GM19324 (cell line): ENCODE measurements around the gene MAD1L1.

Experiments
- ATAC-seq: cut with Tn5 transposase; IDR thresholded peaks from one replicate; pipeline ENCODE4 v1.9.1; 2021; ENCODE audit warnings: mild to moderate bottlenecking, moderate library complexity; ENCODE audit not compliant: unreplicated experiment, low FRiP score

Gene MAD1L1

DNA sequence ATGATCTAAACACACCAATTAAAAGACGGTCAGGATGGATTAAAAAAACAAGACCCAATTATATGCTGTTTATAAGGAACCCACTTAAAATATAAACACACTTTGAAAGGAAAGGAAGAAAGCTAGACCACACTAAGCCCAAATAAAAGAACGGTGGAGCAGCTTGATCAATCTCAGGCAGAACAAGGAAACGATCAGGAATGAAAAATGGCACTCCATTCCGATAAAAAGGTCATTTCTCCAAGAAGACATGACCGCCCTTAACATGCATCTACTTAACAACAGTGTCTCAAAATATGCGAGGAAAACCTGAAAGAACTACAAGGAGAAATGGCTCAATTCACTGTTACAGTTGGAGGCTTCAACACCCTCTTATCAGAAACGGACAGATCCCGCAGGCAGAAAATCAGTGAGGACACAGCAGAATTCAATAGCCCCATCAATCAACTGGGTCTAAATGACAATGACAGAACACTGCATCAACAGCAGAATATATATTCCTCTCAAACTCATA is 210.0 kb downstream of the MAD1L1 start:
- no peak for ATAC-seq

DNA sequence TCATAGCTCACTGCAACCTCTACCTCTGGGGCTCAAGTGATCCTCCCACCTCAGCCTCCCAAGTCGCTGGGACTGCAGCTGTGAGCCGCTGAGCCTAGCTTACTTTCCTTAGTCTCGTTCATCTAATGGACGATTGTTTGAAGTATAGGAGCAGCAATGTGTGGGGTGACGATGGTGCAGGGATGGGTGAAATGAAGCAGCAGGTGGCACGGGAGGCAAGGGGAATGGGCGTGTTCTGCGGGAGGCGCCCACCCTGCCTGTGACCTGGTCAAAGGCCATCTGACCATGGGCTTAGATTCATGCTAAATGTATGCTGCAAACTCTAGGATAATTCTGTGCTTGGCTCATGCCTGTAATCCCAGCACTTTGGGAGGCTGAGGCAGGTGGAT is 210.7 kb downstream of the MAD1L1 start:
- no peak for ATAC-seq

DNA sequence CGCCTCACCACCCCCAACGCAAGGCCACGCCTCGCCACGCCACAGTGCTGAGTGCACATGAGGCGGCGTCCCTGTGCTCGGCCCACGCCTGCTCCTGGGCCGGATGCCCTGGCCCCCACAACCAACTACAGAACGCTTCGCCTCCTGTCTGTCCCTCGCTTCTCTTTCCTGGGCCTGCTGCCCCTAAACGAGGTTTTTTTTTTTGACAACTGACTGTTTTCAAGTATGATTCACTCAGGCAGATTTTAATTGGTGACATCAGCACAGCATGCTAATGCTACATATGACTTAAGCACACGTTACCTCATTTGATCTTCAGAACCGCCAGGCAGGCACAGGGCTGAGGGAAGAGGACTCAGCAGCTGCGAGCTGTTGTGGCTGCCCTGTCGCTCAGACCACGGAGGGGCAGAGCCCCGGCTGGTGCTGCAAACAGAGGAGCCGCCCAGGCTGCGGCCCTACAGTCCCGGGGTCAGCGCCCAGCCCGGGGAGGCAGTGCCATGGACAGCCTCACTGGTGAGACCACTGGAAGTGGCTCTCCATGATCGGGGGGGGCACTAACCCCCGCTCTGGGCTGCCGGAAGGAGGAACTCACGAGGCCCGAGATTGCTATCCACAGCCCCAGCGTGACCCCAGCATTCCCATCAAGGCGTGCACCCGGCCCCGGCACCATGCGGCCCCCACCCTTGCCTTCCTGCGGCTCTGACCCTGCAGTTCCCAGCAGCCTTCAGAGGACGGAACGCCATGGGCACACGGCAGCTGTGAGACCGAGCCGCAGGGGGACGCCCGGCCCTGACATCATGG is 212.8 kb downstream of the MAD1L1 start:
- peak; percentile 52 for ATAC-seq

DNA sequence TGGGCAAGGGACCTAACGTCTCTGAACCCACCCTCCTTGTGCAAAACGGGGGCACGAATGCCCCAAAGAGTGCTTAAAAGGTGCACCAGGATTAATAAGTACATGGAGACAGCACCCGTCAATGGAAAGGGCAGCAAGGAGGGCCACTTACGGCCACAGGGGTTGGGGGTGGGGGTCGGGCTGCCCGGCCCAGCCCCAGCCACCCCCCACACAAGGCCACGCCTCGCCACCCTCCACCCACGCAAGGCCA is 213.4 kb downstream of the MAD1L1 start:
- no peak for ATAC-seq

DNA sequence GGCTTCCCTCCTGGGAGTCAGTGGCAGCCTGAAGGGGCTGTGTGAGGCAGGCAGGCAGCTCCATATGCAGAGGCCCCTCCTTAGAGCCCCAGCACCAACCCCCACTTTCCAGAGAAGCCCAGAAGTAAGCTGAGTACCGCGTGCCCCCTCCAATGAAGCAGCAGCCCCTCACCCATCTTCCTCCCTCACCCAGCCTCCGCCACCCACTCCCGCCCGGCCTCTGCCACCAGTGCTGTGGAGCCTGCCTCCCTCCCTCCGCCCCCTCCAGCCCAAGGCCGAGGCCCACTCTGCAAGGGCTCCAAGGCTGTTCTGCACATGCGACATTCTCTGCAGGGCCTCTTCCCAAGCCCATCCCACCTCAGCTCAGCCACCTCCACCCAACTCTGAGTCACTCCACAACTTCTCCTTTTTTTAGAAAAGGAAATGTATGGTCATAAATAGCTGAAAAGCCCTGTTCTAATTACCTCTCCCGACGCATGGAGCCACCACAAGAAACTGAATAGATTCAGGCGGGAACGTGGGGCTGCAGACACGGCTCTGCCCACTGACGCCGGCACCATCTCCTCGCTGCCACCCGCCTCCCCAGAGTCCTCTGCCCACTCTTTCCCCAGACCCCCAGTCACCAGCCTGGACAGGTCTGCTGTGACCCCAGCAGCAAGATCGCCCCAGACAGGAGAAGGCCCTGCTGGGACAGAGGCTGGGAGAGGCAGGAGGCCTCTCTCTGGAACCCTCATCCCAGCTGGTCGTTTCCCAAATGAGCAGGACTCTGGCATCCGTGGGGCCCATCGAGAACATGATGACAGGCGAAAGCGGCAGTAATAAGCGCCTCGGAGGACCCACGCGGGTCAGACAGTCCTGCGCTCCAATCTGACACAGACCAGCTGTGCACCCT is 213.9 kb downstream of the MAD1L1 start:
- ATAC-seq, result no peak

DNA sequence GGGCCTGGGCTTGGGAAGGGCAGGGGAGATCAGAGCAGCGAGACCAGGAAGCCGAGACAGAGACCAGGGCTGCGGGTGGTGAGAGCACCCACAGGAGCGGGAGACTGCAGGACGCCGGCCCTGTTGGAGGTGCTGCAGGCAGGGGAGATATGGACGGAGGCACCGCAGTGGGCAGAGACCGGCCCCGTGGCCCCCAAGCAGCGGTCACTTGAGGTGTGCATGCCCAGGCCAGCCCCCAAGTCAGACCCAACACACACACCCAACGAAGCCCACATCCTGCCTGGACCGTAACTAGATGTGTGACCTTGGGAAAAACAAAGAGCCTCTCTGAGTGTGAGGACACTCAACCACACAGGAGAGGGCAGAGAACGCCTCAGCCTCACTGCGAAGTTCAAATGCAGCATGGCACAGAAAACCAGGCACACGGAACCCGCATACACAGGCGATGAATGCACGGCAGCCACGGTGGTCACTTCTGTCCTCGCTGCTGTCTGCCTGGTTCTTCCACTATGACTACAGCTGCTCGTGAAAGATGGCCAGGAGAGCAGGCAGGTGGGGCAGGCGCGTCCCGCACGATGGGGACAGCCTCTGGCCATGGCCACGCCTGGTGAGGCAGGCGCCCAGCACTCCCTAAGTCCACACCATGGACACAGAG is 214.7 kb downstream of the MAD1L1 start:
- ATAC-seq, result no peak

DNA sequence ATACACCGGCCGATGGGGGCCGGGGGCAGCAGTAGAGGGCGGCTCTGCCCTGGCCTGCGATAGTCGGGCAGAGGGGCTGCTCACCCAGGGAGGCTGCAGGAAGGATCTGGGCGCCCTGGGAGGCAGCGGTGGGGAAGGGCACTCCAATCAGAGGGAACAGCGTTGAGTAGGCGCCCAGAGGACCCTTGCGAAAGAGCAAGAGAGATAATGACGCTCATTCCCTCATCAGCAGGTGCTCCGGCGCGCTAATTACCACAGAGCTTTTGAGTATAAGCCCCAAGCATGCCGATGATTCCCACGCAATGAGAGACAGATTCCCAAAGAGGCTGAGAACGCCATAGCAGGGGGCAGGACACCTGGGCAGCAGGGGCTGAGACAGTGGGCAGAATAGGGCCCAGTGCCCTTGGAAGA is 215.3 kb downstream of the MAD1L1 start:
- no peak for ATAC-seq

DNA sequence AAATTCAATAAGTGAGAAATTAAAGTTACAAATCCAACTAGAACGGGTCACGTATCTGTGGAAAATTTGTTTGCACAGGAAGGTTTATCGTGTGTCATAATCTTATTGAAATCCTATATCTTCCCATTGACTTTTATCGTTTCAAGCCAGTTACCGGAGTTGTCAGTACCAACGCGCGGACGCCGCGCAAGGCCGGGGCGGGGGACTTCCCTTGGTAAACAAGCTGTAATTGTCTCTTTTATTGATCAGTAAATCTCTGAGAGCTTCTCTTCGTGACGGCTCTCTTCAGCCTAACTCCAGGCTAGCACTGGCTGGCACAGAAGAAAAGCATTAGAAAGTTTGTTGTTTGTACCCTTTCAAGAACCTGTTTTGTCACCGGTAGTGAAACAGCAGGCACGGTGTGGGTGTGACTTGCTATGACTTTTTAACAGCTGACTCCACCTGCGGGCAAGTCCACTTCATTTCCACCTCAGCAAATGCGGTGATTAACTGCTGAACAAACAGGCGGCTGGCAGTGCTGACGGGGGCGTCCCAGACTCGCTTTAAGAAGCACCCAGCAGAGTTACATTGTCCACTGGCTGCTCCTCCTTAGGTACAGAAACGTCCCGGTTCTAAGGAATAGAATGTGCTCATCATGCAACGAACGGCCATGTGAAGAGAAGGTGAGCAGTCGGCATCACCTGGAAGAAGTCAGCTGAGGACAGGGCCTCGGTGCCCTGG is 215.8 kb downstream of the MAD1L1 start:
- no peak for ATAC-seq

DNA sequence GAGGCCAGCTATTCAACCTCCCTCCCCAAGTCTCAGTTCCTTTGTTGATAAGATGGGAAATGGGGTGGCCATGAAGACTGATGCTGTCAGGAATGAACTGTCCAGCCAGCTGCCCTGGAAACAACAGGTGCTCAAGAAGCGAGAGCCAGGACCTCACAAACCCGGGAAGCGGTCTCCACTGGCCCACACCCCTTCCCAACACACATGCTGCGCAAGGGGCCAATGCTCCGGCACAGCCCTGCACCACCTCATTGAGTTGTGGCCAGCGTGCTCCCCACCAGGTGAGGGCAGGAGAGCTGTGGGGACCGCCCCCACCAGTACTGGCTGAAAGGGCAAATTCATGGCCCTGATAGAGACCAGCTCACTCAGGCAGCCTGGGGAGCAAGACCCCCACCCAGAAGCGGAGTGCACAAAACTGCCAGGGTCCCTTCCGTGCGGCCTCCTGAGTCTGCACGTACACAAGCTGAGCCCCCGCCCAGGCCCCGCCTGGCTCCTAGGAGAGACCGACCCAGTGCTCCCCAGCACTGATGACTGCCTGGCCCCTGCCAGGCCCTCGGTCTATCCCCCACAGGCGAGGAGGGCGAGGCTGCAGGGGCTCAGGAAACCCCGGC is 216.6 kb downstream of the MAD1L1 start:
- no peak for ATAC-seq

DNA sequence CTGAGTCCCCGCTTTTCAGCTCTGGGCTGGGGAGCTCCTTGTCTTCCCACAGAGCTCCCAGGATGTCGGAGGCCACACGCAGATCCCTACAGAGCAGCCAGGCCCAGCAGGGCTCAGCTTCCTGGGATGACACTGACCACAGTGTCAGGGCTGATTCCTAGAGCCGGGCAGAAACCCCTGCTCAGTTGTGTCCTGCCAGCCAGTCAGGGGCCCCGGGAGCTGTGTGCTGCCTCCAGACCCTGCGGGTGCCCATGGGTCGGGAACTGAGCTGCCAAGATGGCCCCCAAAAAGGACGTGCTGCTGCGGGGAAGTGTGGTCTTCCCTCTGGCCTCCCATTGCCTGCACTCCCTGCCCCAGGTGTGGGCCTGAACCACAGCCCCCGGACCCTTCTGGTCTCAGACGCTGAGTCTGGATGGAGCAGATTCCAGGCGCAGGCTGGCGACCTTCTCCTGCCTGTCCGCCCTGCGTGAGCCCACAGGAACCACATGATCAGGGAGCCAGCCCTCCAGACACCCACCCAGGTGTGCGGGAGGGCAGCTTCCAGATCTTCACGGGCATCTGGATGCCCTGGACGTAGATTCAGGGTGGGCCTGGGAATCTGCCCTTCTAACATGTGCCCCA is 217.4 kb downstream of the MAD1L1 start:
- no peak for ATAC-seq

DNA sequence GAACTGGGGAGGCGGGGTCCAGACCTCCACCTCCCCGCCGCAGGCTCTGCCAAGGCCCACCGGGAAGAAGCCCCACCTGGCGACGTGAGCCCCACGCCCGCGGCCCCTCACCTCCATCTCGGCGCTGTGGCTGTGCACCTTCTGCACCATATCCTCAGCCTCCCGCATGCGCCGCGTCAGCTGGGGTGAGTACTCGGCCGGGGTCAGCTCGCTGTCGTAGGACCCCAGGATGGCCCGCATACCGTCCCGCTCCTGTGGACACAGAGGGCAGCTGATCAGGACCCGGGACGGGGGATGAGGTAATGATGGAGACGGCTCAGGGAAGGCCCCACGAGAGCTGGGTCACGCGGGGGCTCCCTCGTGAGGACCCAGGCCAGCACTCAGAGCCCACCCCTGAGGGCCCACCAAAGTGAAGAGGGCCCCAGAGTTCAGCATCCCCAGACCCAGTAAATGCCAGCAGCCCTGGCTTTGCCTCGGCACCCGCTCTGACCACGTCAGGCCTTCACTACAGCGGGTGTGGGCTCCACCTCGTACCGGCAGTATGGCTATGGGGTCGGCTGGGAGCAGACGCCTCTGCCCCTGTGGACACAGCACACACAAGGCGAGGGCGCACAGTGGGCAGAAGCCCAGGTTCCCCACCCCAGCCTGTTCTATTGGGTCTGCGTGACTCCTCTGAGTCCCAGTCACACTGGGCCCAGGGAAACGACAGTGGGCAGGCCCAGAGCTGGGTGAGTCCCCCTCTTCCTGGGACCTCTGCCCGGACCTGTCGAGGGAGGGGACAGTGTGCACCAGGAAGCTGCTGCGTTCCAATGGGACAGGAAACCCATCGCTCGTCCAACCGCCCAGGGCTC is 218.1 kb downstream of the MAD1L1 start:
- no peak for ATAC-seq

DNA sequence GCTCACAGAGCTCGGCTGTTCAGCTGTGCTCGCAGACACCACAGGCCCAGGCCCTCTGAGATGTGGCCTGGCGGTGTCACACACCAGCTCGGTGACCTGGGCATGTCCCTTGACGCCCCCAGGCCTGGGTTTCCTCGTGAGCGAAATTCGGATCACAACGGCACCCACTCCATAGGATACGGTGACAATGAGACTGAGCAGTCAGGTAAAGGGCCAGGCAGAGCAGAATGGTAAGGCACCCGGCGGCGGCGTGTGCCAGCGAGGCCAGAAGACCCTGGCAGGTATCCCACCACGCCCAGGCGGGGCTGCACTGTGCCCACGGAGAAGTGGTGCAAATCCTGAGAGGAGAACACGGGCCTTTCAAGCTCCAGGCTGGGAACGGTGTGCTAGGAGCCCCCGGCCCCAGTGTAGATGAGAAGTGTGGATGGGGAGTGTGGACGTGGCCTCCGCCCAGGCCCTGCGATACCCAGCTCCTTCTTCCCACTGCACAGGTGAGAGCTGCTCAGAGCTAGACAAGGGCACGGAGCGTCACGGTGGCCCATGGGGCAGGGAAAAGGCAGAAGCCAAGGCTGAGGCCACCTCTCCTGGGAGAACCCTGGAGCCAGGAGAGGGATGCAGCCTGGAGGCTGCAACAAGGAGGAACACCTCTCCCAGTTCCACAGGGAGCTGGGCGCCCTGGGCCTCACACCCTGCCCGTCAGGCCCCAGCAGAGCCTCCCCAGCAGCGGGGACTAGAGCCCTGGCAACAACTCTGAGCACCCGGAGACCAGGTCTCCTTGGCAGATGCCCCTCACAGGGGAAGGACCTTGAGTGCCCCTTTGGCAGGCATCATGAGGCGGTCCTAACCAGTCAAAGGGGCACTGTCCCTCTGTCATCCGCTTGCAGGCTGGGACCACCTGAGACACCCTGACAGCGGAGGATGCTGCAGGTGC is 219.1 kb downstream of the MAD1L1 start:
- ATAC-seq, result no peak

DNA sequence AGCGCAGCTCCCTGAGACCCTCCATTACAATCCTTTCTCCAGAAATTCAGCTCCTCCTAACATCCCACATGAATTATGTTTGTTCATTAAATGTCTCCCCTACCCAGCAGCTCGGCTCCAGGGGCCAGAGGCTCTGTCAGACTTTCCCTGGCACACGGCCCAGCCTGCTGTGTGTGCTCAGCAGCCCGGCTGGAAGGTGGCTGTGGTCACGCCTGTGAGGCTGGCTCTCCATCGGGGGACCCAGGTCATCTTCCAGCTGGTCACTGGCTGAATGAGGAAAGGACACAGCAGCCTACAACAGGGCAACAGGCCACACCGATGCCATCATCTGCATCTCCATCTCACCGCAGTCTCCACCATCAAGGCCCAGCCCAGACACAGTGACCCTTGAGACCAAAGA is 219.8 kb downstream of the MAD1L1 start:
- no peak for ATAC-seq

DNA sequence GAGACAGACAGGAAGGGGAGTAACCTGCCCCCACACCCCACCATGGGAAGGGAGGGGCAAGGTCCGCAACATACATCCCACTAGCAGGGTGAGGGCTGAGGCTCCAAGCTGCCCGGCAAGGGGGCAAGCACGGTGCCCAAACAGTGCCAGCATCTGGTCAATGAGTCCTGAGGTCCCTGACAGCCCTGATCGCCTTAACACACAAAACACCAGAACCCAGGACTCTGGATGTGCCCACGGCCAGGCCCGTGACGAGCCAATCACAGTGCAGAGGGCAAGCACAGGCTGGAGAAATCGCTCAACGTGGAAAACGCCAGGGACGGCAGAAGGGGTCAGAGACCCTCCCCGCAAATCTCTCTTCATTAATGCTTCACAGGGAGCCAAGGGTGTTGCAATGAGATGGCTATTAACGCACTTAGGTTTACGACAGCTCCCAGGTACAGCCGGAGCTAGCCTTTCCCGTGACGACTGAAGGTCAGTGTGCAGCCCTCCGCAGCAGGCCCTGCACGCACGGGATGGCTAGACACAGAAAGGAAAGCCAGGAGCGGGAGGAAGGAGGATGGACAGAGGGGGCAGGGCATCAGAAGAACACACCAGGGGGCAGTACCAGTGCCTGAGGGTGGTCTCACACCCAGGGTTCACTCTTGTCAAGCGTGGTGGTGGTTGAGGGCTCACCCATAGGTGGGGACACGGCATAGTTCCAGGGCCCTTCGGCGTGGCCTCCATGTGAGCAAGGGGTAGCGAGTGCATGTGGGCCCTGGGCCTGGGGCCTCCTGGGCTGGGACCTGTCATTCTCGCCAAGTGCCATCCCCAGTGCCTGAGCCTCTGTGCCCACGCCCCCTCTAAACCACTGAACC is 220.5 kb downstream of the MAD1L1 start:
- no peak for ATAC-seq

DNA sequence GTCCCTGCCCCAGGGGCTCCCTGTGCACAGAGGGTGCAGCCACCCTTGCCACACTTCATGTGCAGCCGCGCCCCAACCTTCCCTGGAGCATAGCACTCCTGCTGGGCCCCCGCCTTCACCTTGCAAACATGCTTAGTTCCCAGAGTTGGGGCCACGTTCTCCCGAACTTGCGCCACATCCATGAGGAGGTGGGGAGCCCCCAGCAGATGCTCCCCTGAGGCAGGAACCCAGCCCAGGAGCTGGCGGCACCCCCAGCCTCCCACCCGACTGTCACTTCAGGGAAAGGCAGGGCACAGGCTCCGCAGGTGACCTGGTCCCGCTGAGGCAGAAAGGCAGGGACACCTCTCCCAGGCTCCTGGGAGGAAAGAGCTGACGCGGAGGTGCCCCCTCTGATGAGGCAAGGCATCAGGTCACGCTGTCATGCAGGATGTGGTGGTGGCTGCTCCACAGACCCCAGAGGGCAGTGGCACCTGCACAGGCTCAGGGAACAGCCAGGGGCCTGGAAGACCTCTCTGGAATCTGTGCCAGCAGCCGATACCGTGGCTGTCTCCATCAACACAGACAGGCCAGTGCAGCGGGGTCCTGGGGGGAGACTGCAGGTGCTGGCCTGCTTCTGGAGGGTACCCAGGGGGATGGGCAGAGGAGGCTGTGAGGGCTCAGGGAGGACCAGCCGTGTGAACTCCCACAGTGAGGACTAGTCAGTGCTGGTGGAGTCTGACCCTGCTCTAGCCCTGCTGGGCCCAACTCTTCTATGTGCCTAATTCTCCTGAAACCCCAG is 221.3 kb downstream of the MAD1L1 start:
- no peak for ATAC-seq

DNA sequence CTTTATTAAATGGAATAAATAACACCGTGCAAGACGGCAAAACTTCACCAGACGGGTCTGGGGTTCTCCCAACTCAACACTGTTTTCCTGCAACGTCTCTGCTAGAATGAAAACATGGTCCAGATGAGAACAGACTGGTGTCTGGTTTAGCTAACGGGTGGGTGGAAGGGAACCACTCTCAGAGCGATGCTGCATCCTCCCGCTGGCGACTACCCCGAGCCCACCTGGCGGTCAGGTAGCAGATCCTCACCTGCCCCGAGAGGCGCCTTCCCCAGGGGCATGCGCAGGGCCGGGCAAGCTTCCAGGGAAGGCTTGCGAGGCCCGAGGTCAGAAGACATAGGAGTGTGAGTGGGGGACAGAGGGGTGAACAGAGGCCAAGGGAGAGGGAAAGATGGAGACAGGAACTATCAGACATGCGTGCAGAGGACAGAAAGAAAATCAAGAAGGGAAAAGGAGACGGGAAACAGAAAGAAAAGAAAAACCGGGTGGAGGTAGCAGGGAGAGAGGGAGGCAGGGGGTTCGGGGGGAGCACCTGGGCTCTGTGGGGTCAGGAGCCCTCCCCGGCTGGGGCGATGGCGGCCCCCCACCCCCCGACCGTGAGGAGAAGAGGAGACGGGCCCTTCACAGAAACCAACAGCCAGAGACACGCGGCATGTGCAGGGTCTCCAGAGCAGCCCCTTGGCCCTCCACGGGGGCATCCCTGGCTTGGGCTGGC is 222.0 kb downstream of the MAD1L1 start:
- ATAC-seq, result no peak
